B cell (primary cell): ENCODE measurements around the gene CBX3. TPM values are rescaled to one million over a fixed set of nuclear protein-coding genes. Genes with fewer than 3 reads are reported as not detected.
"Not testable (repeated sequence)": the region's sequence is repeated elsewhere in the genome, so short reads cannot be mapped to it uniquely, and the experiment has no call there.

Experiments
- ATAC-seq: fragments of 200-7000 bp; cut with Tn5 transposase; one replicate; pipeline ENCODE4 v1.10.0; 2021; ENCODE audit warnings: low read depth, mild to moderate bottlenecking, moderate number of reproducible peaks, moderate library complexity
- CTCF ChIA-PET: fragments of 350-600 bp; sonication (Branson Sonifier 250); formaldehyde crosslinking; loops from one replicate; lab custom pipeline; 2021; ENCODE audit warnings: antibody characterized with exemption, inconsistent platforms; lab: Charles Lee
- POLR2A ChIA-PET: fragments of 350-600 bp; sonication (Branson Sonifier 250); formaldehyde crosslinking; loops from one replicate; lab custom pipeline; 2021; ENCODE audit warnings: antibody characterized with exemption; lab: Charles Lee
- DNase-seq: peaks from one replicate; pipeline ENCODE4 v3.0.0; 2013
- H2AFZ ChIP-seq: 2 replicates; pipeline ENCODE4 v1.6.1; 2012; ENCODE audit warnings: mild to moderate bottlenecking, low read depth, low read length; ENCODE audit not compliant: insufficient read depth, poor library complexity, severe bottlenecking
- H3K27ac ChIP-seq, 2 donors: 1 replicate in 1 of 2; 2 replicates in 1 of 2; pipeline ENCODE4 v1.5.1; 2012 to 2013; ENCODE audit warnings: low read length in 2 of 2, mild to moderate bottlenecking in 2 of 2, moderate library complexity in 1 of 2
- H3K27me3 ChIP-seq, 4 experiments: fragments of 200-600 bp in 1 of 4; sonication (generic) in 1 of 4; replicated peaks in 1 of 4; 1 replicate in 2 of 4; 2 replicates in 2 of 4; pipeline versions ENCODE4 v1.6.1 to v1.7.0; 2013 to 2016; ENCODE audit warnings: low read length in 3 of 4, mild to moderate bottlenecking in 2 of 4, mixed read lengths in 1 of 4, moderate library complexity in 1 of 4; ENCODE audit not compliant: insufficient read depth in 4 of 4, control insufficient read depth in 3 of 4; ENCODE audit errors: control extremely low read depth in 1 of 4
- H3K36me3 ChIP-seq, 2 experiments: replicated peaks in 1 of 2; 1 replicate in 1 of 2; 2 replicates in 1 of 2; pipeline versions ENCODE4 v1.6.1 to v1.7.1; 2013; ENCODE audit warnings: low read length in 1 of 2; ENCODE audit not compliant: insufficient read depth in 2 of 2, control insufficient read depth in 1 of 2; ENCODE audit errors: control extremely low read depth in 1 of 2, extremely low read depth in 1 of 2
- H3K4me1 ChIP-seq, 2 donors: fragments of 200-600 bp in 1 of 2; sonication (generic) in 1 of 2; 1 replicate in 1 of 2; 2 replicates in 1 of 2; pipeline versions ENCODE4 v1.5.1 to v1.6.1; 2013 to 2017; ENCODE audit warnings: low read length in 2 of 2; ENCODE audit not compliant: control insufficient read depth in 2 of 2, insufficient read depth in 2 of 2
- H3K4me2 ChIP-seq: replicated peaks from 2 replicates; pipeline ENCODE3; 2012; ENCODE audit warnings: mild to moderate bottlenecking, low read depth, low read length; ENCODE audit not compliant: poor library complexity, severe bottlenecking
- H3K4me3 ChIP-seq, 5 experiments: fragments of 200-600 bp in 1 of 5; sonication (generic) in 1 of 5; 1 replicate in 3 of 5; 2 replicates in 2 of 5; pipeline versions ENCODE4 v1.5.1 to v1.7.0; 2011 to 2016; ENCODE audit warnings: low read length in 4 of 5, mild to moderate bottlenecking in 4 of 5, low read depth in 2 of 5, control low read depth in 1 of 5, moderate library complexity in 1 of 5; ENCODE audit not compliant: insufficient read depth in 1 of 5; ENCODE audit errors: control extremely low read depth in 1 of 5, extremely low read depth in 1 of 5
- H3K79me2 ChIP-seq: fragments of 200-600 bp; sonication (generic); one replicate; pipeline ENCODE4 v1.6.0; 2016; ENCODE audit warnings: low read length; ENCODE audit not compliant: control insufficient read depth, insufficient read depth
- H3K9ac ChIP-seq: fragments of 200-600 bp; sonication (generic); 2 replicates; pipeline ENCODE4 v1.6.1; 2017; ENCODE audit warnings: mild to moderate bottlenecking, low read length, moderate library complexity
- H3K9me3 ChIP-seq, 3 donors: one replicate each; pipeline versions ENCODE4 v1.6.1 to v1.7.1; 2013; ENCODE audit warnings: low read length in 2 of 3; ENCODE audit not compliant: control insufficient read depth in 2 of 3, insufficient read depth in 1 of 3; ENCODE audit errors: control extremely low read depth in 1 of 3
- H4K20me1 ChIP-seq: 2 replicates; pipeline ENCODE4 v1.6.0; 2012; ENCODE audit warnings: mild to moderate bottlenecking, low read length; ENCODE audit not compliant: insufficient read depth, control insufficient read depth, poor library complexity, severe bottlenecking
- H3K27ac Mint-ChIP-seq: one replicate; pipeline ENCODE4 v1.8.0; 2021; ENCODE audit warnings: mixed read lengths
- H3K27me3 Mint-ChIP-seq: one replicate; pipeline ENCODE4 v1.8.0; 2021; ENCODE audit warnings: mixed read lengths
- H3K4me1 Mint-ChIP-seq: one replicate; pipeline ENCODE4 v1.8.0; 2021; ENCODE audit warnings: mixed read lengths
- H3K4me3 Mint-ChIP-seq: one replicate; pipeline ENCODE4 v1.8.0; 2021; ENCODE audit warnings: mixed read lengths
- H3K9me3 Mint-ChIP-seq: one replicate; pipeline ENCODE4 v1.8.0; 2022; ENCODE audit warnings: mixed read lengths; ENCODE audit not compliant: insufficient read depth
- EZH2 ChIP-seq: IDR thresholded peaks from 2 replicates; pipeline ENCODE4 v1.6.1; 2012; ENCODE audit warnings: borderline replicate concordance, low read depth, mild to moderate bottlenecking, moderate library complexity, low read length; ENCODE audit not compliant: insufficient read depth, poor library complexity, severe bottlenecking
- WGBS: methylation state at CpG from one replicate; pipeline ENCODE4 v1.1.5; 2013; ENCODE audit warnings: missing lambda C conversion rate; ENCODE audit not compliant: insufficient coverage; 5-methylcytosine and 5-hydroxymethylcytosine counted together
- intact Hi-C: fragments of 100-400 bp; cut with micrococcal nuclease; formaldehyde crosslinking; loops from one replicate; pipeline ENCODE4 v1.10.0; 2022
- polyA plus RNA-seq: library from polyadenylated mRNA; depleted of rRNA; stranded (reverse); fragments of >200 nt; gene quantifications from 2 replicates; pipeline ENCODE4 v1.2.3, GENCODE V29; 2012
- total RNA-seq, 2 donors: library from RNA; stranded (reverse); fragments of 120-200 nt in 1 of 2; gene quantifications; 1 replicate in 1 of 2; 2 replicates in 1 of 2; pipeline versions ENCODE4 v1.2.3 to v1.2.4, GENCODE V29; 2013 to 2022

CBX3 gene
- total and polyA plus RNA-seq, 2 donors (not counting 1 experiment from before 2014, with no cell fraction given), result 43.9 to 126 TPM

GRCh38 chr7:26151953-26152781 is 49.4 kb upstream of the CBX3 start, which contains the start of gene NFE2L3:
TSS of gene NFE2L3 (plus strand) at chr7:26152198. CDS start at chr7:26152499, 301 bp downstream.
- Histone ChIP-seq H3K36me3 (no peaks in the 10 kb centered on the region), H3K4me2 (peak within 1 kb of the TSS; percentile 95), H3K27ac (peak within 1 kb of the TSS; percentile 16 to 65), H3K9me3 (peaks cover 0 to 10% (median 0%) of the 10 kb centered on the region in 3 donors), H3K9ac (peak within 1 kb of the TSS; percentile 77), H3K79me2 (no peaks in the 10 kb centered on the region), H3K4me1 (peaks cover 34 to 42% of the 10 kb centered on the region in 2 donors), H2AFZ (peak within 1 kb of the TSS; percentile 96), H4K20me1 (no peaks in the 10 kb centered on the region), H3K27me3 (no peaks in the 10 kb centered on the region), H3K4me3 (peak within 1 kb of the TSS; percentile 35 to 90 (median 62))
- intact Hi-C loops, result loop anchor here (2.0 to 5.0 kb wide), 4 partner anchors 50 to 713 kb away; partner anchors contain the start of gene SKAP2
- Mint-ChIP-seq H3K9me3 (no peaks in the 10 kb centered on the region), H3K4me3 (peak within 1 kb of the TSS; percentile 97), H3K27ac (peak within 1 kb of the TSS; percentile 88), H3K27me3 (no peaks in the 10 kb centered on the region), H3K4me1 (peaks cover 48% of the 10 kb centered on the region)
- ChIA-PET CTCF (interaction anchor here (0.6 to 3.1 kb wide), 16 partner anchors 9 to 259 kb away, joined by 3 to 41 read pairs (median 4); partner anchors contain the start of genes CBX3 and HNRNPA2B1), POLR2A (interaction anchor here (0.5 to 2.1 kb wide), 7 partner anchors 9 to 973 kb away, joined by 3 to 23 read pairs (median 3); partner anchors contain the start of genes CBX3 and HNRNPA2B1)
- peak; percentile 89 for ATAC-seq
- peak; percentile 89 for DNase-seq
- no peak for TF ChIP-seq EZH2
- under 1% methylated on average over 95 of the region's 95 CpGs for WGBS

- H3K4me1 Mint-ChIP-seq, result peaks cover 53% of the 10 kb centered on the region
- H3K79me2 ChIP-seq, H3K27me3 Mint-ChIP-seq, H4K20me1 ChIP-seq, H3K27me3 ChIP-seq, H3K9me3 Mint-ChIP-seq, H3K27ac ChIP-seq, H3K9me3 ChIP-seq, H3K36me3 ChIP-seq: not testable (repeated sequence)
- peak overlapping the region; percentile 96 for H3K4me3 Mint-ChIP-seq
- ATAC-seq (peak; percentile 6), DNase-seq (peak; percentile 63)
- peak overlapping the region; percentile 84 for H3K27ac Mint-ChIP-seq
- H2AFZ ChIP-seq, result peak overlapping the region; percentile 96
- peak overlapping the region; percentile 95 for H3K4me2 ChIP-seq
- WGBS, result under 1% methylated on average over 54 of the region's 54 CpGs
- H3K9ac ChIP-seq, result peak overlapping the region; percentile 77
- intact Hi-C loops, result loop anchor here (1.0 to 5.0 kb wide), 5 partner anchors 46 to 712 kb away; partner anchors contain the start of gene SKAP2
- H3K4me3 ChIP-seq, result peak overlapping the region; percentile 9 to 90 (median 62)
- H3K4me1 ChIP-seq, result peaks cover 39 to 47% of the 10 kb centered on the region in 2 donors
- ChIA-PET CTCF (interaction anchor here (0.9 to 3.1 kb wide), 8 partner anchors 8 to 212 kb away, joined by 3 to 41 read pairs (median 6); partner anchors contain the start of genes CBX3 and HNRNPA2B1), POLR2A (interaction anchor here (0.5 to 2.1 kb wide), 3 partner anchors 8 to 708 kb away, joined by 3 to 23 read pairs (median 7); partner anchors contain the start of genes CBX3 and HNRNPA2B1)
Measured at GRCh38 chr7:26152782-26153240, 48.7 kb upstream of the CBX3 start.
